ENCODE measurements around the gene SPEN. TPM values are rescaled to one million over a fixed set of nuclear protein-coding genes. Genes with fewer than 3 reads are reported as not detected.
A peak's percentile ranks its signal among the peaks of the same experiment; 100 is the strongest.

The SPEN gene
- total and polyA plus RNA-seq, 2 of the 13 experiments (the other 11 are each of a cell fraction or from before 2014, with no cell fraction given) = 4.8 to 14.0 TPM

DNA sequence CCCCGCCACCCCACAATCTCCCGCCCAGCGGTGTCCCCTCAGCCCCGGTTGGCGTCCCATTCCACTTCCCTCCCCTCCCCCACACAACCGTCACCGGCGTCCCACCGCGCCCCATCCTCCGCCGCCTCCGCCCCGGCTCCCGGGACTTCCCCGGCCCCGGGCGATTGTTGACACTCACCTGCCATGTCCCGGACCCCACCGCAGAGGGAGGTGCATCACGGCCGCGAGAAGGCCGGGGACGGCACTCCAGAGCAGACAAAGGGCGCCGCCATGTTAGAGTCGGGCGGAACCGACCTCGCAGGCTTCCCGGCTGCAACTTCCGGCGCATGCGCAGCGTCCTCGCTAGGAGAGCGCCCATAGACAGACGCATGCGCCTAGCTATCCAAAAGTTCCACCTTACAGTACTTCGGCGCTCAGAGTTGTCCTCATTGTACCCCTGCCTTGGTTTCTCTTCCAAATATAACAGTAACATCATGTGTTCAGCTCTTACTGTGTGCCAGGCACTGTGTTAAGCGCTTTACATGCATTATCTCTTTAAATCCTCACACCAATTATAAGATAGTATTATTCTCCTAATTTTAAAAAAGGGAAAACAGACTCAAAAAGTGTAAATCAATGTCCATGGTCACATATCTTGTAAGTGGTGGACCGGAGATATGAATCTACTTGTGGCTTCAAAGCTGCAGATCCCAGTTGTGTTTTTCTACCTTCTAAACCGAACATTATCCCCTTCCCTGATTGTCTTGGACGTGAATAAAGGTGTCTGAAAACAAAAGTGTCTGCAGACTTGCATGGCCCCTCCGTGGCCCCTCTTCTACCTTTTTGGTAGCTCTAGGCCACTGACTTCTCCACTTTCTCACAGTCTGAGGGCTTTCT, 128.5 kb downstream of the SPEN start, which contains the start of gene ZBTB17 (continued):
- TF ChIP-seq, protein P1, sequence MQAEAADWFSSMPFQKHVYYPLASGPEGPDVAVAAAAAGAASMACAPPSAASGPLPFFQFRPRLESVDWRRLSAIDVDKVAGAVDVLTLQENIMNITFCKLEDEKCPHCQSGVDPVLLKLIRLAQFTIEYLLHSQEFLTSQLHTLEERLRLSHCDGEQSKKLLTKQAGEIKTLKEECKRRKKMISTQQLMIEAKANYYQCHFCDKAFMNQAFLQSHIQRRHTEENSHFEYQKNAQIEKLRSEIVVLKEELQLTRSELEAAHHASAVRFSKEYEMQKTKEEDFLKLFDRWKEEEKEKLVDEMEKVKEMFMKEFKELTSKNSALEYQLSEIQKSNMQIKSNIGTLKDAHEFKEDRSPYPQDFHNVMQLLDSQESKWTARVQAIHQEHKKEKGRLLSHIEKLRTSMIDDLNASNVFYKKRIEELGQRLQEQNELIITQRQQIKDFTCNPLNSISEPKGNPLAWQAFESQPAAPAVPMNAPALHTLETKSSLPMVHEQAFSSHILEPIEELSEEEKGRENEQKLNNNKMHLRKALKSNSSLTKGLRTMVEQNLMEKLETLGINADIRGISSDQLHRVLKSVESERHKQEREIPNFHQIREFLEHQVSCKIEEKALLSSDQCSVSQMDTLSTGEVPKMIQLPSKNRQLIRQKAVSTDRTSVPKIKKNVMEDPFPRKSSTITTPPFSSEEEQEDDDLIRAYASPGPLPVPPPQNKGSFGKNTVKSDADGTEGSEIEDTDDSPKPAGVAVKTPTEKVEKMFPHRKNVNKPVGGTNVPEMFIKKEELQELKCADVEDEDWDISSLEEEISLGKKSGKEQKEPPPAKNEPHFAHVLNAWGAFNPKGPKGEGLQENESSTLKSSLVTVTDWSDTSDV (CRISPR knock-in tag; IDR thresholded peaks at IDR 0.05) = 0 out of 2 replicates have a peak, but pooled peaks have one; percentile 2
- TF ChIP-seq RARG (CRISPR knock-in tag; IDR thresholded peaks at IDR 0.05; ENCODE audit: low read depth) (no peak), JARID2 (CRISPR knock-in tag; IDR thresholded peaks at IDR 0.05; ENCODE audit: insufficient replicate concordance) (peak; percentile 55), GATAD1 (CRISPR knock-in tag; IDR thresholded peaks at IDR 0.05) (peak; percentile 93), SUZ12 (IDR thresholded peaks at IDR 0.05; ENCODE audit: low read depth, low read length) (no peak), KDM1A (CRISPR knock-in tag; IDR thresholded peaks at IDR 0.05) (no peak), HCFC1 (IDR thresholded peaks at IDR 0.05; ENCODE audit: low read depth, low read length) (peak; percentile 83), TARDBP (CRISPR knock-in tag; IDR thresholded peaks at IDR 0.05) (peak; percentile 26; the same call in 1 of the 2 replicates), KDM5B (CRISPR knock-in tag; IDR thresholded peaks at IDR 0.05; ENCODE audit: borderline replicate concordance) (no peak), HOXA7 (CRISPR knock-in tag; IDR thresholded peaks at IDR 0.05) (no peak), GABPB1 (CRISPR knock-in tag; IDR thresholded peaks at IDR 0.05) (peak; percentile 96), BRCA1 (CRISPR knock-in tag; IDR thresholded peaks at IDR 0.05) (no peak)
- TF ChIP-seq, protein P2, sequence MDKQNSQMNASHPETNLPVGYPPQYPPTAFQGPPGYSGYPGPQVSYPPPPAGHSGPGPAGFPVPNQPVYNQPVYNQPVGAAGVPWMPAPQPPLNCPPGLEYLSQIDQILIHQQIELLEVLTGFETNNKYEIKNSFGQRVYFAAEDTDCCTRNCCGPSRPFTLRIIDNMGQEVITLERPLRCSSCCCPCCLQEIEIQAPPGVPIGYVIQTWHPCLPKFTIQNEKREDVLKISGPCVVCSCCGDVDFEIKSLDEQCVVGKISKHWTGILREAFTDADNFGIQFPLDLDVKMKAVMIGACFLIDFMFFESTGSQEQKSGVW (CRISPR knock-in tag; IDR thresholded peaks at IDR 0.05; ENCODE audit: borderline replicate concordance) = no peak
- TF ChIP-seq, protein P3, sequence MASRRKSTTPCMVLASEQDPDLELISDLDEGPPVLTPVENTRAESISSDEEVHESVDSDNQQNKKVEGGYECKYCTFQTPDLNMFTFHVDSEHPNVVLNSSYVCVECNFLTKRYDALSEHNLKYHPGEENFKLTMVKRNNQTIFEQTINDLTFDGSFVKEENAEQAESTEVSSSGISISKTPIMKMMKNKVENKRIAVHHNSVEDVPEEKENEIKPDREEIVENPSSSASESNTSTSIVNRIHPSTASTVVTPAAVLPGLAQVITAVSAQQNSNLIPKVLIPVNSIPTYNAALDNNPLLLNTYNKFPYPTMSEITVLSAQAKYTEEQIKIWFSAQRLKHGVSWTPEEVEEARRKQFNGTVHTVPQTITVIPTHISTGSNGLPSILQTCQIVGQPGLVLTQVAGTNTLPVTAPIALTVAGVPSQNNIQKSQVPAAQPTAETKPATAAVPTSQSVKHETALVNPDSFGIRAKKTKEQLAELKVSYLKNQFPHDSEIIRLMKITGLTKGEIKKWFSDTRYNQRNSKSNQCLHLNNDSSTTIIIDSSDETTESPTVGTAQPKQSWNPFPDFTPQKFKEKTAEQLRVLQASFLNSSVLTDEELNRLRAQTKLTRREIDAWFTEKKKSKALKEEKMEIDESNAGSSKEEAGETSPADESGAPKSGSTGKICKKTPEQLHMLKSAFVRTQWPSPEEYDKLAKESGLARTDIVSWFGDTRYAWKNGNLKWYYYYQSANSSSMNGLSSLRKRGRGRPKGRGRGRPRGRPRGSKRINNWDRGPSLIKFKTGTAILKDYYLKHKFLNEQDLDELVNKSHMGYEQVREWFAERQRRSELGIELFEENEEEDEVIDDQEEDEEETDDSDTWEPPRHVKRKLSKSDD (CRISPR knock-in tag; IDR thresholded peaks at IDR 0.05; ENCODE audit: low read depth) = peak; percentile 39; the same call in 1 of the 2 replicates
- TF ChIP-seq, protein P4, sequence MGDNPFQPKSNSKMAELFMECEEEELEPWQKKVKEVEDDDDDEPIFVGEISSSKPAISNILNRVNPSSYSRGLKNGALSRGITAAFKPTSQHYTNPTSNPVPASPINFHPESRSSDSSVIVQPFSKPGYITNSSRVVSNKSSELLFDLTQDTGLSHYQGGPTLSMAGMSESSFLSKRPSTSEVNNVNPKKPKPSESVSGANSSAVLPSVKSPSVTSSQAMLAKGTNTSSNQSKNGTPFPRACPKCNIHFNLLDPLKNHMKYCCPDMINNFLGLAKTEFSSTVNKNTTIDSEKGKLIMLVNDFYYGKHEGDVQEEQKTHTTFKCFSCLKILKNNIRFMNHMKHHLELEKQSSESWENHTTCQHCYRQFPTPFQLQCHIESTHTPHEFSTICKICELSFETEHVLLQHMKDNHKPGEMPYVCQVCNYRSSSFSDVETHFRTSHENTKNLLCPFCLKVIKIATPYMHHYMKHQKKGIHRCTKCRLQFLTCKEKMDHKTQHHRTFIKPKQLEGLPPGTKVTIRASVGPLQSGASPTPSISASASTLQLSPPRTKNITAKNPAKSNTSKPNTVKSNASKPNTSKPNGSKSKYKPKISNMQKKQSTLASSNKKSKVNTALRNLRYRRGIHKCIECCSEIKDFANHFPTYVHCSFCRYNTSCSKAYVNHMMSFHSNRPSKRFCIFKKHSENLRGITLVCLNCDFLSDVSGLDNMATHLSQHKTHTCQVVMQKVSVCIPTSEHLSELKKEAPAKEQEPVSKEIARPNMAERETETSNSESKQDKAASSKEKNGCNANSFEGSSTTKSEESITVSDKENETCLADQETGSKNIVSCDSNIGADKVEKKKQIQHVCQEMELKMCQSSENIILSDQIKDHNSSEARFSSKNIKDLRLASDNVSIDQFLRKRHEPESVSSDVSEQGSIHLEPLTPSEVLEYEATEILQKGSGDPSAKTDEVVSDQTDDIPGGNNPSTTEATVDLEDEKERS (CRISPR knock-in tag; IDR thresholded peaks at IDR 0.05) = no peak
- TF ChIP-seq, protein P5, sequence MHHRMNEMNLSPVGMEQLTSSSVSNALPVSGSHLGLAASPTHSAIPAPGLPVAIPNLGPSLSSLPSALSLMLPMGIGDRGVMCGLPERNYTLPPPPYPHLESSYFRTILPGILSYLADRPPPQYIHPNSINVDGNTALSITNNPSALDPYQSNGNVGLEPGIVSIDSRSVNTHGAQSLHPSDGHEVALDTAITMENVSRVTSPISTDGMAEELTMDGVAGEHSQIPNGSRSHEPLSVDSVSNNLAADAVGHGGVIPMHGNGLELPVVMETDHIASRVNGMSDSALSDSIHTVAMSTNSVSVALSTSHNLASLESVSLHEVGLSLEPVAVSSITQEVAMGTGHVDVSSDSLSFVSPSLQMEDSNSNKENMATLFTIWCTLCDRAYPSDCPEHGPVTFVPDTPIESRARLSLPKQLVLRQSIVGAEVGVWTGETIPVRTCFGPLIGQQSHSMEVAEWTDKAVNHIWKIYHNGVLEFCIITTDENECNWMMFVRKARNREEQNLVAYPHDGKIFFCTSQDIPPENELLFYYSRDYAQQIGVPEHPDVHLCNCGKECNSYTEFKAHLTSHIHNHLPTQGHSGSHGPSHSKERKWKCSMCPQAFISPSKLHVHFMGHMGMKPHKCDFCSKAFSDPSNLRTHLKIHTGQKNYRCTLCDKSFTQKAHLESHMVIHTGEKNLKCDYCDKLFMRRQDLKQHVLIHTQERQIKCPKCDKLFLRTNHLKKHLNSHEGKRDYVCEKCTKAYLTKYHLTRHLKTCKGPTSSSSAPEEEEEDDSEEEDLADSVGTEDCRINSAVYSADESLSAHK (CRISPR knock-in tag; IDR thresholded peaks at IDR 0.05; ENCODE audit: borderline replicate concordance) = no peak
